ENCODE results near the gene SYT10.

DNA sequence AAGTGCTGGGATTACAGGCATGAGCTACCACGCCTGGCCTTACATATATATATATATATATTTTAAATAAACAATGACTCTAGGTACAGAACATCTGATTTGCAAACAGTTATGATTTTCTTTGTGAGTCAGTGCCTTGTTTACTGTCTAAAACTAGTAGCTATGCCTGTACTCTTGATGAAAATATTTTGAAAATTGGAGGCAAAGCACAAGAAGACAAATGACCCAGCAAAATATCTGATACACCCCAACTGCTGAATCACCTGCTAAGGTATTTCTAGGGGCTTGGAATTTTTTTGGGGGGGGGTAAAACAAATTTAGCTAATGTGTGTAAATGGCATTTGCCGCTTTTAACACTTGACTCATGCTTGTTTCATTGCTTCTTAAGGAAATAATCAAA lies 69.3 kb downstream of the SYT10 start:
- TF ChIP-seq, protein P1, sequence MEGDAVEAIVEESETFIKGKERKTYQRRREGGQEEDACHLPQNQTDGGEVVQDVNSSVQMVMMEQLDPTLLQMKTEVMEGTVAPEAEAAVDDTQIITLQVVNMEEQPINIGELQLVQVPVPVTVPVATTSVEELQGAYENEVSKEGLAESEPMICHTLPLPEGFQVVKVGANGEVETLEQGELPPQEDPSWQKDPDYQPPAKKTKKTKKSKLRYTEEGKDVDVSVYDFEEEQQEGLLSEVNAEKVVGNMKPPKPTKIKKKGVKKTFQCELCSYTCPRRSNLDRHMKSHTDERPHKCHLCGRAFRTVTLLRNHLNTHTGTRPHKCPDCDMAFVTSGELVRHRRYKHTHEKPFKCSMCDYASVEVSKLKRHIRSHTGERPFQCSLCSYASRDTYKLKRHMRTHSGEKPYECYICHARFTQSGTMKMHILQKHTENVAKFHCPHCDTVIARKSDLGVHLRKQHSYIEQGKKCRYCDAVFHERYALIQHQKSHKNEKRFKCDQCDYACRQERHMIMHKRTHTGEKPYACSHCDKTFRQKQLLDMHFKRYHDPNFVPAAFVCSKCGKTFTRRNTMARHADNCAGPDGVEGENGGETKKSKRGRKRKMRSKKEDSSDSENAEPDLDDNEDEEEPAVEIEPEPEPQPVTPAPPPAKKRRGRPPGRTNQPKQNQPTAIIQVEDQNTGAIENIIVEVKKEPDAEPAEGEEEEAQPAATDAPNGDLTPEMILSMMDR (IDR thresholded peaks at IDR 0.05): no peak
- TF ChIP-seq POLR2AphosphoS5 (IDR thresholded peaks at IDR 0.05): no peak
- no peak for TF ChIP-seq POLR2A (IDR thresholded peaks at IDR 0.05)
